ENCODE data around the gene SOX13.

DNA sequence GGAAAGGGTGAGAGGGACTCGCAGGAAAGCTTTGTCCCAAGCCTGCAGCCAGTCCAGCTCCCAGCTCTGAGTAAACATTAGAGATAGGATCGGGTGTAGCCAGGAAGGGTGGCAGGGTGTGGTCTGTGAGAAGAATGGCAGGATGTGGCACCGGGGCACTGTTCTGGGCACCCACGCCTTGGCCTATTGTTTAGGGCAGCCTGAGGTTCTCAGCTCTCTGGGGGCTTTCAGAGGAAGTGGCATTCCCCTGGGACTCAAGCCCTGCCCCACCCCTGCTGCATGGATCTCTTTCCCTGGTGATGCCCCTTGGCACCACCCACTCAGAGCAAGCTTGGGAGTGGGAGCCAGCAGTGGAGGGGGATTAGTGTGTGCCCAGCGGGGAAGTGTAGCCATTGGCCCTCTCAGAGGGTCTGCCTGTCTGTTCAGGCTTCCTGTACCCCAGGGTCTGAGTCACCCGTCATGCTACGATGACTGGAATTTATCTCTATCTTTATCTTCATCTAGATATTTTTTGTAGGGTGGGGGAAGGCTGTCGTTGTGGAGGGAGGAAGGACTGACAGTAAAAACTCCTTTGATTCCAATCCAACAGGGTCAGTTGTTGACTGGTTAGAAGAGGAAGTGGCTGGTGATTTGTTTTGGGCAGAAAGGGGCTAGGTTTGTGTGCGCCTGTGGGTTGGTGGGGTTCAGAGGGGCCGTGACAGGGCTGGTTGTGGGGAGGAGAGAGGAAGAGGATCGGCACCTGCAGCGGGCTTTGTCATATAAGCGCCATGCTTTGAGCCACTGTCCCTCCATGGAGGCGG, 31.6 kb downstream of the SOX13 start:
- TF ChIP-seq, protein P1, sequence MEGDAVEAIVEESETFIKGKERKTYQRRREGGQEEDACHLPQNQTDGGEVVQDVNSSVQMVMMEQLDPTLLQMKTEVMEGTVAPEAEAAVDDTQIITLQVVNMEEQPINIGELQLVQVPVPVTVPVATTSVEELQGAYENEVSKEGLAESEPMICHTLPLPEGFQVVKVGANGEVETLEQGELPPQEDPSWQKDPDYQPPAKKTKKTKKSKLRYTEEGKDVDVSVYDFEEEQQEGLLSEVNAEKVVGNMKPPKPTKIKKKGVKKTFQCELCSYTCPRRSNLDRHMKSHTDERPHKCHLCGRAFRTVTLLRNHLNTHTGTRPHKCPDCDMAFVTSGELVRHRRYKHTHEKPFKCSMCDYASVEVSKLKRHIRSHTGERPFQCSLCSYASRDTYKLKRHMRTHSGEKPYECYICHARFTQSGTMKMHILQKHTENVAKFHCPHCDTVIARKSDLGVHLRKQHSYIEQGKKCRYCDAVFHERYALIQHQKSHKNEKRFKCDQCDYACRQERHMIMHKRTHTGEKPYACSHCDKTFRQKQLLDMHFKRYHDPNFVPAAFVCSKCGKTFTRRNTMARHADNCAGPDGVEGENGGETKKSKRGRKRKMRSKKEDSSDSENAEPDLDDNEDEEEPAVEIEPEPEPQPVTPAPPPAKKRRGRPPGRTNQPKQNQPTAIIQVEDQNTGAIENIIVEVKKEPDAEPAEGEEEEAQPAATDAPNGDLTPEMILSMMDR (IDR thresholded peaks at IDR 0.05), result no peak
- TF ChIP-seq POLR2A (IDR thresholded peaks at IDR 0.05) (no peak), POLR2AphosphoS5 (IDR thresholded peaks at IDR 0.05; ENCODE audit: insufficient read depth in 1 of 2, low read depth in 1 of 2) (no peak)

Data from vagina (tissue), 2 donors.